Measurements from ENCODE around the gene NCOA3. TPM values are rescaled to one million over a fixed set of nuclear protein-coding genes. Genes with fewer than 3 reads are reported as not detected.

Gene NCOA3
- total and polyA plus RNA-seq, 12 donors: 2.6 to 35.6 (median 22.2) TPM

DNA sequence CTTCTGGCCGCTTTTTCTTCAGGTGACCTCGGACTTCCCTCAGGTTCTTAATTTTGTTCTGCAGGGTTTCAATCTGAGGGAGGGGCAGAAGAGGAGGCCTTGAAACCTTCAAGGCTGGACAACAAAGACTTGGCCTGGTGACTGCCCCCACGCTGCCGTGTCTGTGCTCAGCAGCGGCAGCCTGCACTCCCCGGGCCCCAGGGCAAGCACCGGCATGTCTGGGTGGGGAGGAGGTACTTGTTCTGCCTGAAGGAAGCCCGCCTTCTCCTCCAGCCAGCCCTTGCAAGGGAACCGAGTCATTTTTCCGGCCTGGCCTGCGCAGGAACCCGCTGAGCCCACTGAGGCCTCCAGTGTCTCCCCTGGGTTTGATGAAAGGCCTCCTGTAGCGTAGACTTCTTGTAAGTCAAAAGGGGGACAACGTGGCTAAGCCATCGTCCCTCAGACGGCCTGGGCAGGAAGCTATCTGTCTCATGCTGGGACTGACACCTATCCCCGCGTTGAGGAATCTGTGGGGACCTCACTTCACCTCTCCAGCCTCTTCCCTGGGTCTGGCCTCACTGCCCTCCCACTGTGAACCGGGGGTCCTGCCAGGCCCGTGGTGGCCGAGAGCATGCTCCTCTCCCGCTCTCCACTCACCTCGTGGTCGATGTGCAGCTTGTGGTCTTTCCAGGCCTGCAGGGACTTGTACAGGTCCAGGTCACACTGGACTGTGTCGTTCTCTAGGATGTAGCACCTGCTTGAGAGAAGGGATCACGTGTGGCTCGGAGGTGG lies 163.7 kb downstream of the NCOA3 start:
- peak in 1 of 7 donors; percentile 50 for DNase-seq
- 65 to 82% (median 79%) methylated on average over 13 to 27 of the region's 27 CpGs for whole genome bisulfite sequencing, 4 donors
- Histone ChIP-seq H3K27me3 (no peaks in the 10 kb centered on the region), H3K9me3 (replicated peaks in 1 of 3) (no peaks in the 10 kb centered on the region), H3K27ac (no peak overlapping the region), H3K36me3 (replicated peaks in 1 of 2) (no peaks in the 10 kb centered on the region), H3K4me3 (no peak overlapping the region), H3K4me1 (replicated peaks in 1 of 2) (peaks cover 5 to 10% of the 10 kb centered on the region in 2 donors)
- TF ChIP-seq POLR2A (IDR thresholded peaks at IDR 0.05): no peak
- TF ChIP-seq CTCF (IDR thresholded peaks at IDR 0.05): no peak
- intact Hi-C loops (cut with DNase I): no loop called here

GRCh38 chr20:47666304-47666703 lies 164.6 kb downstream of the NCOA3 start:
- H3K27ac ChIP-seq: no peak overlapping the region
- H3K36me3 ChIP-seq (replicated peaks in 1 of 2): no peaks in the 10 kb centered on the region

GRCh38 chr20:47667086-47667485 lies 165.4 kb downstream of the NCOA3 start:
- Histone ChIP-seq H3K27me3 (no peaks in the 10 kb centered on the region), H3K4me3 (no peak overlapping the region), H3K36me3 (replicated peaks in 1 of 2) (no peaks in the 10 kb centered on the region), H3K9me3 (replicated peaks in 1 of 3) (no peaks in the 10 kb centered on the region), H3K27ac (no peak overlapping the region), H3K4me1 (replicated peaks in 1 of 2) (peaks cover 0 to 4% of the 10 kb centered on the region in 2 donors)
- 80 to 96% (median 93%) methylated on average over 5 of the region's 5 CpGs for WGBS, 4 donors
- DNase-seq: peak in 1 of 7 donors; percentile 33
- no peak for TF ChIP-seq CTCF (IDR thresholded peaks at IDR 0.05)
- intact Hi-C loops (cut with DNase I): no loop called here

More at GRCh38 chr20:47666304-47666703, 164.6 kb downstream of the NCOA3 start:
- WGBS, 4 donors: 94 to 97% (median 96%) methylated on average over 15 to 19 of the region's 19 CpGs
- TF ChIP-seq CTCF (IDR thresholded peaks at IDR 0.05) (no peak), POLR2A (IDR thresholded peaks at IDR 0.05) (no peak)
- Histone ChIP-seq H3K4me3 (no peak overlapping the region), H3K4me1 (replicated peaks in 1 of 2) (peaks cover 0 to 4% of the 10 kb centered on the region in 2 donors), H3K27me3 (no peaks in the 10 kb centered on the region), H3K9me3 (replicated peaks in 1 of 3) (no peaks in the 10 kb centered on the region)
- intact Hi-C loops (cut with DNase I): no loop called here
- peak in 1 of 7 donors; percentile 19 for DNase-seq

- Histone ChIP-seq H3K27me3 (no peaks in the 10 kb centered on the region), H3K9me3 (replicated peaks in 1 of 3) (no peaks in the 10 kb centered on the region), H3K4me3 (no peak overlapping the region), H3K27ac (no peak overlapping the region), H3K36me3 (replicated peaks in 1 of 2) (no peaks in the 10 kb centered on the region), H3K4me1 (replicated peaks in 1 of 2) (peaks cover 0 to 4% of the 10 kb centered on the region in 2 donors)
- TF ChIP-seq POLR2A (IDR thresholded peaks at IDR 0.05): no peak
- TF ChIP-seq CTCF (IDR thresholded peaks at IDR 0.05): no peak
- DNase-seq: peak in 1 of 7 donors; percentile 35
- 77 to 86% (median 84%) methylated on average over 13 to 19 of the region's 19 CpGs for WGBS, 4 donors
- intact Hi-C loops (cut with DNase I): no loop called here
Measured at GRCh38 chr20:47667531-47668312, 166.0 kb downstream of the NCOA3 start.

Measured in adrenal gland (tissue), 12 donors.